Measurements from ENCODE around the gene TOGARAM2. TPM values are rescaled to one million over a fixed set of nuclear protein-coding genes. Genes with fewer than 3 reads are reported as not detected.
"Not testable (repeated sequence)": the region's sequence is repeated elsewhere in the genome, so short reads cannot be mapped to it uniquely, and the experiment has no call there.

TOGARAM2 gene
- total RNA-seq, 1 donor from 2014 or later = 0.78 TPM

DNA sequence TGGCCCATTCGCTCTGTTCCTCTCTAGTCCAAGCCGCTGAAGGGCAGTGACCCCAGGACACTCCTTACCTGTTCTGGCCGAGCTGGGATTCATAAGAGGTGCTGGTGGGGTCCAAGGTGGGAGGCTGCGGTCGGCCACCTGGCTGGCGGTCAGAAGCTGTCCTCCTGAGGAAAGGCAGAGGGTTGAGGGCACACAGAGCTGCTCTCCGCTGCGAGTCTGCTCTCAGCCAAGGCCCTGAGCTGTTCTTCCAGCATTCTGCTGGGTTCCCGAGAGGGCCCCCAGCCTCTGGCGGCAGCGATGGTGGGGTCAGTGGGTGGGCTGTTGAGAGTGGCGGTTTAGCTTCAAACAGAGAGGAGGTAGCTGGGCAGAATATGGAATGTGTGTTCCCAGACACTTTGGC lies 89.4 kb downstream of the TOGARAM2 start:
- peak; percentile 24 for DNase-seq (ENCODE audit: low spot score)
- ATAC-seq = no peak

DNA sequence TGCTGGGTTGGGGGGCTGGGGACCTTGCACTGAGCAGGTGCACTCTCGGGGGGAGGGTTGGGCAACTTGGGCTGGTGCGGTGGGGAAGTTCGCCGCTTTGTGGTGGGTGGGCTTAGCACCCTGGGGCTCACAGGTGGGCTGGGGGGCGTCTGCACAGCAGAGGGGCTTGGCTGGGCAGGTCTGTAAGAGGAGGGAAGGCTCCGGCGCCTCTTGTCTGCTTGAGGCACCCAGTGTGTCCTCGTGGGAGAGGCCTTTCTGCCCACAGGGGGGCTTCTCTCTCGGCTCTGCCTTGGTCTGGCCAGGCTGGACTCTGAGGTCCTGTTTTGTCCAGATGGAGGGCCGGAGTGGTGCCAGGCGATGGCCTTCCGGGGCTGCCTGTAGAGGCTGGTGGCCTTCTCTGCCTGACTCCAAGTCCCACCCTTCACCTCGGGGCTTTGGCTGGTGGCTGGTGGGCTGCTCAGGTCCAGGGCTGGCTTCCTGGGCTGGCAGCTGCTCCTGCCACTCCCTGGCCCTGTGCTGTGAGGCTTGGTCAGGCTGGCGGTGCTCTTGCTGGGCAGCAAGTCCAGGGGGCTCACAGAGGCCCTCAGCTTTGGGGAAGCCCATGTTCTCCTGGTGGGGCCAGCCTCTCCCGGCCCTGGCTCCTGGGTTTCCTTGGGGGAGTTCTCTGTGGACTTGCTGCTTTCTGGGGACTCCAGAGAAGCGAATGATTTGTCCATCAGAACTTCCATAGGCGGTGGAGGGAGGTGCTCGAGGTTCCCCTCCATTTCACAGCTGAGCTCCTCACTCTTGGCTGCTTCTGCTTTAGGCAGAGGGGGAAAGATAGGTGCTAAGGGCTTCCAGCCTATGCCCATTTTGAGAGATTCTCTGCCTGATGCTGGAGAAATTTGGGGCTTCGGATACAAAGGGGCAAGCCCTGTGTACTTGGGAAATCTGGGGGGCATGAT lies 90.2 kb downstream of the TOGARAM2 start:
- no peak for ATAC-seq
- DNase-seq (ENCODE audit: low spot score) = peak; percentile 34

DNA sequence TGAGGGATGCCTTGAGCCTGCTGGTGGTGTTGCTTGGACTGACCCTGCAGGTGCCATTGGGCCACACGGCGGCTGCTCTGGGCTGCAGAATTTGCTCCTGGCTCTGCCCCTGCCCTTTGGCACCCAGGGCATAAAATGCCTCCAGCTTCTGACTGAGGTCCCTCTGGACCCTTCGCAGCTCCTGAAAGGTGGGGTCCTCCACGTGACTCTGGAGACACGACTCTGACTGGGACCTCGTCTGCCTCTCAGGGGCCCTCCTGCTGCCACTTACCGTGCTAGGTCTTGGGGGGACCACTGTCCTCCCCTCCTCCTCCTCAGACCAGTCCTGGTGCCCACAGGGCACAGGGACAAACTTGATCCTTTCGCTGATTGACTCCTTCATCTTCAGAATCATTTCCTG lies 91.2 kb downstream of the TOGARAM2 start:
- ATAC-seq (no peak), DNase-seq (ENCODE audit: low spot score) (peak; percentile 28)

DNA sequence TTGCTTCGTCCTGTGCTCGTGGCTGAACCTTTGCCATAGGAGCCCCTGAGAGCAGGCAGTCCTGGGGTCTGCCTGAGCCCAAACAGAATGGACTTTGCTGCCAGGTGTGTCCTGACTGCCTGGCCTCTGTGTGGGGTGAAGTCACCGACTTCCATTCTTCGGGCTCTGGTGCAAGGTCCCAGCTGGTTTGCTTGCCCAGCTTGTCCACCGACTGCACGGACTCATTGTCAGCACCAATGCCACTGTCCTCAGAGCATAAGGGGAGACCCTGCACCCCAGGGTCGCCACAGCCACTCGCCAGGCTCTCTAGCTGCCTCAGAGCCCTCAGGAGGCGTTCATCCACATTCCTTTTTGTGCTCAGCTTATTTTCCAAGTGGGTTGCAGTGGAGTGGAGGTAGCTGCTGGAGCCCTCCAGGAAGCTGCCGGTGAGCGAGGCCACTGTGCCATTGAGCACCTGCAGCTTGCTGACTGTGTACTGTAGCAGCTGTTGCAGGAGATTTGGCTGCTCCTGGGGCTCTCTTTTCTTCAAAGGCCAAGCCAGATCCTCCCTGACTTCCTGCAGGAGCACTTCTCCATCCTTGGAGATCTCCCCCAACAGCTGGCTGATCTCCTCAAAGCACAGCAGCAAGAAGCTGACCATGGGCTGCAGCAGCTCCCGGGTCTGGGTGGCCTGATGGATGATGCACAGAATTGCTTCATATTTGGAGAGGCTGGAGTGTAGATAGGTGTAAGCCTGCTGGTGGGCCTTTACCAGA lies 92.0 kb downstream of the TOGARAM2 start:
- DNase-seq (ENCODE audit: low spot score) (no peak), ATAC-seq (no peak)

DNA sequence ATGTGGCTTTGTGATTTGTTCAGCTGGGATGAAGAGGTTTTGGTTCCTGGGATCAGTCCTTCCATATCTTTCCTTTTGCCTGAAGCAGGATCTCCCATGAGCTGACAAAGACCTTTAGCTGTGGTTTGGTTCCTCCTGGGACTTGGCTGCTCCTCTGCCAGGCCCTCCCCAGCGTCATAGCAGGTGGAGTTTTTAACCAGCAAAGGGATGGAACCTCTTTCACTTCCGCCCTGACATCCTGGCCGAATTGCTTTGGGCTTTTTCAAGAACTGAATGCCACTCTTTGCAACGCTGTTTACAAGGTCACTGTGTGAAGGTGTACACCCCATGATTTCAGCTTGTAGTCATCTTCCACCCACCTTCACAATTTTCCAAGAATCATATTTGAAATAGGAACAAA lies 92.8 kb downstream of the TOGARAM2 start:
- DNase-seq (ENCODE audit: low spot score) (no peak), ATAC-seq (no peak)

DNA sequence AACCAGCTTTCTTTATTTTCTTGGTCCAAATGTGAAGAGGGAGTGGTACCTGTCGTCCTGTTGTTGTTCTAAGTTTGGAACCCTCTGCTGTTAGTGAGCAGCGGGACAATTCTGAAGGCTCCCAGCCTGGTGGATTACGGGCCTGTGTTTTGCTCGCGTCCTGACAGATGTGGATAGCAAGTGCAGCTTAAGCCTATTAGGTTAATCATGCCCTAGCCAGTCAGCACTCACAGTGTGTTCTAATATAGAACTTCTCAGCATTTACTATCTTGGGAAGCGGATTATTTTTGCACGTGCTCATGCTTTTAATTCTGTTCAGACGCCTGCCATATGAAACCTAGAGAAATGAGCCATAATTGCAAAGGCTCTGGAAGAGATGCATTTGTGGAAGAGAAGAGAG lies 93.3 kb downstream of the TOGARAM2 start, which contains the start of gene PCARE:
Gene PCARE, minus strand, starts transcription at position 113 of the 400 bp plus-strand sequence. CDS start 262 bp downstream, outside the sequence.
- DNase-seq (ENCODE audit: low spot score) (no peak), ATAC-seq (no peak)

DNA sequence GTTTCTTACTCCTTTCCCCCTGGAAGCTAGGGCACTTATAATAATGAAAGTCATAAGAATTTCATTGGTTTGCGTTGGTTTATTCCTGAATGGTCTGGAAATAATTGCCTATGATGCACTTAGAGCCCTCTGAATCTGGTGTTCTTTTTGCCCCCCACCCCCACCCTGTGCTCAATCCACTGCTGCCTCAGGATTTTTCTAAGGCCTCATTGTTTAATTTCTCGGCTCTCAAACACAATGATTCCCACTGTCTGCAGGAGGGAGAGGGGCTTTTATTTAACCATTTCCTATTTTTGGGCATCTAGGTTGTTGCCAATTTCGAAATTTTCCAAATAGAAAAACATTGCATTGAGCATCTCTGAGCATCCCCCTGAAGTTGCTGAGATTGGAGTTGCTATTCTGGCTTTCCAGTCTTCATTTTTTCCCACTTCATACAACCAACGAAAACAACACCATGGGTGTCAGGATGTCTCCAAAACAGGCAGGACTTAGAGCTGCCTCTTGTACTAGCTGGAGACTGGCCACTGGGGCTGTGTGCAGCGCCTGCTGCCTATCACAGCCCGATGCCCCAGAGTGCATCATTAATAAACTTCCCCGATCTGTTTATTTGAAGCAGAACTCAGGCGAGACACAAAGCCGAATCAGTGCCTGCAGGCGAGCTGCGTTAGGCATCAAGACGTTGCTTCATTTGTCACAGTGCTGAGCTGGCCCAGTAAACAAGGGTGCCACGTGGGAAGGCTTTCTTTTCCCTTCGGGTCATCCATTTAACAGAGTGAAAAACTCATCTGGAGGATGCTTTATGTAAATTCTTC lies 95.0 kb downstream of the TOGARAM2 start:
- DNase-seq (ENCODE audit: low spot score) = no peak
- ATAC-seq = no peak

DNA sequence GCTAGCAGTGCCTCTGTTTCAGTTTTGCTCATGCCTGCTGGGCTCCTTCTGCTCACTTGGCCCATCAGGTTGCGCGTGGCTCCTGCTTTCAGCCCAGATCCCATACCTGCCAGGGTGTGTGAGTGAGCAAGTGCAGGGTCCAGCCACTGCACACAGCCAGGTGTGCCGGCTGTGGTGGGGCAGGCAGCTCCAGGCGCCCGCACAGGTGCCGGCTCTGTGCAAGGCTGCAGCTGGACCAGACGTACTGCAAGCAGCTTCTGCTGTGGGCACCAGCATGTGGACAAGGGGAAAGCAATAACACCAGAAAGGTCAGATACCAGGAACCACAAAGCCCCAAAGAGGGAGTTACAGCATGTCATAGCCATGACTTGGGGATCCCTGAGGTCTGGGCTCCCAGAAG lies 98.8 kb downstream of the TOGARAM2 start:
- DNase-seq (ENCODE audit: low spot score) = no peak
- ATAC-seq = no peak

DNA sequence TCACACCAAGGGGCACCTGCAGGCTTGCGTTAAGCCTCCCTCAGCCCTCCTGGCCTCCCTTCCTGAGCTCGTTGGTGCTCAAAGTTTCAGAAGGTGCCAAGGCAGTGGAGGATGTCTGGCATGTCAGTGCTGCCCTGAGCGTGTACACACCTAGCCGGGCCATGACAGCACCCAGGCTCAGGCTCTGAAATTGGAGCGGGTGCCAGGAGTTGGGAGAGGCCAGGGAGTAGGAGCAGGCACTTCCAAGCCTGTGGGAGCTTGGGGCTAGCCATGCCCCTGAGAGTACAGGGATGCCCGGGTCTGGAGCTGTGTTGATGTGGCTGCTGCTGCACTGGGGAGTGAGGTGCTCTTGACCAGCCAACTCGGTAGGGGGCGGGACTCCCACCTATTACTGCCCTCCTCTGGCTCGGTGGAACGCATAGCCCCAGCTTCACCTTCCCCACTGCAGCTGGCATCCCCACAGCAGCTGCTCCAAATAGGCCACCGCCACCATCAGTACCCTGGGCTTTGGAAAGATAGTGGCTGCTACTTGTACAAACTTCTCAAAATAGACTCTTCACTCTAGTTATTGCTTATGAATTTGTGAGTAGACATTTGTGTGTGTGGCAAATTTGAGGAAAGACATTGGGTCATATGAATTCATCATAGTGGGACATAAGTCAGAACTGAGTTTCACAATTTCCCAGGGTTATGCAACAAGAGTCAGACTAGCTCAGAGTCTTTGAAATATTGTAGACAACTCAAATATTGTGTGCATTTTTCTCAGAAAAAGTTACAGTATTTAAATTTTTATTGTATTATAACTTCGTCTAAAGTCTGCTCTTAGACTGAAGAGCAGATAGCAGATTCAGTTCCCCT lies 100.0 kb downstream of the TOGARAM2 start:
- no peak for DNase-seq (ENCODE audit: low spot score)
- no peak for ATAC-seq

DNA sequence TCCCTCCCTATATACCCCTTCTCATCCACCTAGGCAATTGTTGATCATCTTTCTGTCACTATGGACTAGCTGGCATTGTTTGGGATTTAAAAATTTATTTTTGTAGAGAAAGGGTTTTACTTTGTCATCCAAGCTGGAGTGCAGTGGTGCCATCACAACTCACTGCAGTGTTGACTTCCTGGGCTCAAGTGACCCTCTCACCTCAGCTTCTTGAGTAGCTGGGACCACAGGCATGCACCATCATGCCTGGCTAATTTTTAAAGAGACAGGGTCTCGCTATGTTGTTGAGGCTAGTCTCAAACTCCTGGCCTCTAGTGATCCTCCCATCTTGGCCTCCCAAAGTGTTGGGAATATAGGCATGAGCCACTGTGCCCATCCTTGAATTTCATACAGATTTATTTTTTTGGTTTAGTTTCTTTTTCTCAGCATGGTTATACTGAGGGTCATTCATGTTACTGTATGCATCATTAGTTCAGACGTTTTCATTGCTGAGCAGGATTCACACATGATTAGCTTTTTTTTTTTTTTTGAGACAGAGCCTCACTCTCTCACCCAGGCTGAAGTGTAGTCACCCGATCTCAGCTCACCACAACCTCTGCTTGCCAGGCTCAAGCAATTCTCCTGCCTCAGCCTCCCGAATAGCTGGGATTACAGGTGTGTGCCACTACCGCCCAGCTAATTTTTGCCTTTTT lies 101.9 kb downstream of the TOGARAM2 start:
- DNase-seq (ENCODE audit: low spot score) = no peak
- no peak for ATAC-seq

DNA sequence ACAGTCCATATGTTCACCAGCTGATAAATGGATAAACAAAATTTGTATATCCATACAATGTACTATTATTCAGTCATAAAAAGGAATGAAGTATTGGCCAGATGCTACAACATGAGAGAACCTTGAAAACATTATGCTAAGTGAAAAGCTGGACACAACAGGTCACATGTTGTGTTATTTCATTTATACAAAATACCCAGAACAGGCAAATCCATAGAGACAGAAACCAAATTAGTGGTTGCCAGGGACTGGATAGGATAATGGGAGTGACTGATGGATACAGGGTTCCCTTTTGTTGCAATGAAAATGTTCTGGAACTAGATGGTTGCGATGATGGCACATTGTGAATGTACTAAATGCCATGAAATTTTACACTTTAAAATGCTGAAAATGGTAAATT lies 103.5 kb downstream of the TOGARAM2 start:
- DNase-seq (ENCODE audit: low spot score) (no peak), ATAC-seq (no peak)

DNA sequence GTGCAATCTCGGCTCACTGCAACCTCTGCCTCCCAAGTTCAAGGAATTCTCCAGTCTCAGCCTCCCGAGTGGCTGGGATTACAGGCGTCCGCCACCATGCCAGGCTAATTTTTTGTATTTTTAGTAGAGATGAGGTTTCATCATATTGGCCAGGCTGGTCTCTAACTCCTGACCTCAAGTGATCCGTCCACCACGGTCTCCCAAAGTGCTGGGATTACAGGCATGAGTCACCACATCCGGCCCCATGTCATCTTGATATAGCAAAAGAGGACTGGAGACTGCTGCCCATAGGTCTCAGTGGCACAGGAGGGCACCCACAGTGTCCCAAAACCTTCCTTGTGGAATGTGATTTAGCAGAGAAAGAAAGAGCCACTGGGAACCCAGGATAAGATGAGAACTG lies 109.2 kb downstream of the TOGARAM2 start:
- not testable (repeated sequence) for DNase-seq (ENCODE audit: low spot score); ATAC-seq

DNA sequence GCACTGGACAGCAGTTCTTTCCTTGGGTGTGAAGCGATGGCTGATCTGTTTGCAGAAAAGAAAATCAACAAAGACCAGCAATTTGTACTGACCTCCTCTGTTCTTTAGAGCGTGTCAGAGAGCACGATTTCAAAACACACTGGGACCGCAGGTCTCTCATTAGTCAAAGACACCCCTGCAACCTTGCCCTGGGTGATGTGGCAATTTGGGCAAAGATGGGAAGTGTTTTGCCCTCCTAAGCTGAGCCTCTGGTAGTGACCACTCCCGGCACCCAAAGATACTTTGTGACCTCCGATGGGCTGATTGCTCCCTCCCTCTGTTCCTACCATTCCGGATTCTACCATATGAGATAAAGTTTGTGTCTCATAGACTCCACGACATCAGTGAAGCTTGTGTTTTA lies 115.9 kb downstream of the TOGARAM2 start:
- DNase-seq (ENCODE audit: low spot score) = no peak
- ATAC-seq = peak; percentile 24

DNA sequence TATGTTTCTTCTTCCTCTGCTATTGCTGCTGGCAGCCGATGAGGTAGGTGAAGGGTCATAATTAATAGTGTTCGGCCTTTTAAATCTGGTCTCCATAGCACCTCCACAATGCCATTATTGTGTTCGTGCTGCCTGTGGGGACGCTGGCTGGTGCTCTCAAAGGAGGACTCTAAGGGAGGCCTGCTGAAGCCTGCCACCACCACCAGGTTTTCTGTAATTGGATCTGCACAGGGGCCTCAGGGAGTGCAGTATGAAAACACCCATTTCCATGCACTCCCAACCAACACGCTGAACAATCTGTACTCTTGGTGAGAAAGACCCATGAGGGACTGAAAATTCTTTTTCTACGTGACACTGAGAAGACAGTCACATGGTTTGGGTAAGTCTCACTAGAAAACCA lies 116.5 kb downstream of the TOGARAM2 start:
- no peak for DNase-seq (ENCODE audit: low spot score)
- ATAC-seq = no peak

DNA sequence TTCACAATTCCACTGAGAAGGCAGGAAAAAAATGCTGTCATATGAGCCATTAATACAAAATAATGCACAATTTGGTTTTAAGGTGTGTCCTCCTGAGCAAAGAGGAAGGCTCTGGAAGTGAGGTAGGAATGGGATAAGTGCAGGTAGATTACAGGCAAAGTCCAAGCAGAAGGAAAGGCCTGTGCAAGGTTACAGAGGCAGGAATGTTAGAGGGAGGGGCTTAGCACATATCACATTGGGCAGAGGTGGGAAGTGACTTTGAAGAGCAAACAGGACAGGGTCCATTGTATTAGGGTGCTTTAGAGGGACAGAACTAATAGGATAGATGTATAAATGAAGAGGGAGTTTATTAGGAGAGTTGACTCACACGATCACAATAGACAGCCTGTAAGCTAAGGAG lies 119.5 kb downstream of the TOGARAM2 start:
- DNase-seq (ENCODE audit: low spot score) = no peak

More for the DNA sequence above, 119.5 kb downstream of the TOGARAM2 start:
- no peak for ATAC-seq

All from left lobe of liver (tissue), 2 donors.